ENCODE measurements around the gene HPCAL1. TPM values are rescaled to one million over a fixed set of nuclear protein-coding genes. Genes with fewer than 3 reads are reported as not detected.

Gene HPCAL1
- total RNA-seq, 1 donor from 2014 or later = 12.3 TPM

DNA sequence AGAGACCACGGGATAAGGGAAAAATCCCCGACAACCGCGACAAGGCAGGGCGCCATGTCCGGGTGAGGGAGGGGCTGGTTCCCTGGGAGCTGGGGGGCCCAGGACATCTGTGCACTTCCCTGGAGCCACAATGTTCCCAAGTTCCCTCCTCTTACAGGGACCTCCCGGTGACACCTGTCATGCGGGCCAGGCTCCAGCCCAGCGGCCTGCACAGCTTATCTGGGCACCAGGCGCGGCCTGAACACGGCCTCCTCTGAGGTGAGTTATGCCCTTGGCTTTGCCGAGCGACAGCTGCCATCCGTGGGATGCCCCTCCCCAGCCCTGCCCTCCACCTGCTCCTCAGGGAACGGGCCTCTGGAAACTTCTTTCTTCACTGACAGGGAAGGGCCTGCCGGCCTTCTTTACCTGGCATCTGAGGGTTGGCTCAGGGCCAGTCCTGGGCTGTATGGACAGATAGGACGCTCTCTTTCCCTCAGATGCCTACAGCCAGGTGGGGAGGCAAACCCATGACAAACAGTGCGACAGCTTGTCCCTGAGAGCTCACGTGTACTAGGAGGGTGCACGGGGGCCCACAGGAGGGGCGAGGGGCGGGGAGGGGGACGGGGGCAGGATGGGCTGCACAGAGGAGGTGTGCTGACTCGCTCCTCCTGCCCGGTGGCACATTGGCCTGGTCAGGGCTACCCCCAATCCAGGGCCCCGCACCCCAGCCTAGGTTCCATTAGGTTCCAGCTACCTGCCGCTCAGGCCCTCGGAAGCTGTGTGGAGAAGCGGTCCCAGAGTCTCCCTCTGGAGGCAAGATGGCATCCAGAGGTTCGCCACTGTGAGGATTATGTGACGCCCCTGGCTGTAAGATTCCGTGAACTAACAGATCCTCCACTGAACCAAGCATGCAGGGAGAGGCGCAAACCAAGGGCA is 34.9 kb upstream of the HPCAL1 start:
- Histone ChIP-seq H3K27me3 (ENCODE audit: insufficient read depth, low read length) (no peaks in the 10 kb centered on the region), H3K9me3 (ENCODE audit: insufficient read depth, low read depth, low read length) (no peaks in the 10 kb centered on the region), H3K4me3 (ENCODE audit: insufficient read depth, low read depth, low read length) (no peak overlapping the region), H3K36me3 (ENCODE audit: insufficient read depth, low read length) (no peaks in the 10 kb centered on the region), H3K4me1 (ENCODE audit: insufficient read depth, low read length) (peaks cover 7% of the 10 kb centered on the region), H3K9ac (ENCODE audit: low read length) (no peak overlapping the region), H2AFZ (ENCODE audit: low read depth, low read length) (no peak overlapping the region), H3K4me2 (ENCODE audit: low read length) (no peak overlapping the region), H4K20me1 (ENCODE audit: insufficient read depth, low read length) (no peaks in the 10 kb centered on the region), H3K27ac (ENCODE audit: low read depth, low read length) (no peak overlapping the region), H3K79me2 (ENCODE audit: insufficient read depth, low read length) (no peaks in the 10 kb centered on the region)
- DNase-seq (ENCODE audit: low read depth) = no peak
- Mint-ChIP-seq H3K4me1 (ENCODE audit: low read depth, unreplicated experiment) (peaks cover 2% of the 10 kb centered on the region), H3K27me3 (ENCODE audit: low read depth, unreplicated experiment) (peaks cover 18% of the 10 kb centered on the region), H3K36me3 (ENCODE audit: low read depth, unreplicated experiment) (no peaks in the 10 kb centered on the region), H3K4me3 (ENCODE audit: unreplicated experiment) (no peak overlapping the region), H3K27ac (ENCODE audit: unreplicated experiment) (no peak overlapping the region), H3K9me3 (ENCODE audit: unreplicated experiment) (peaks cover 5% of the 10 kb centered on the region)
- TF ChIP-seq EZH2 (IDR thresholded peaks at IDR 0.05; ENCODE audit: insufficient read depth, low read length) = no peak
- TF ChIP-seq, protein P1, sequence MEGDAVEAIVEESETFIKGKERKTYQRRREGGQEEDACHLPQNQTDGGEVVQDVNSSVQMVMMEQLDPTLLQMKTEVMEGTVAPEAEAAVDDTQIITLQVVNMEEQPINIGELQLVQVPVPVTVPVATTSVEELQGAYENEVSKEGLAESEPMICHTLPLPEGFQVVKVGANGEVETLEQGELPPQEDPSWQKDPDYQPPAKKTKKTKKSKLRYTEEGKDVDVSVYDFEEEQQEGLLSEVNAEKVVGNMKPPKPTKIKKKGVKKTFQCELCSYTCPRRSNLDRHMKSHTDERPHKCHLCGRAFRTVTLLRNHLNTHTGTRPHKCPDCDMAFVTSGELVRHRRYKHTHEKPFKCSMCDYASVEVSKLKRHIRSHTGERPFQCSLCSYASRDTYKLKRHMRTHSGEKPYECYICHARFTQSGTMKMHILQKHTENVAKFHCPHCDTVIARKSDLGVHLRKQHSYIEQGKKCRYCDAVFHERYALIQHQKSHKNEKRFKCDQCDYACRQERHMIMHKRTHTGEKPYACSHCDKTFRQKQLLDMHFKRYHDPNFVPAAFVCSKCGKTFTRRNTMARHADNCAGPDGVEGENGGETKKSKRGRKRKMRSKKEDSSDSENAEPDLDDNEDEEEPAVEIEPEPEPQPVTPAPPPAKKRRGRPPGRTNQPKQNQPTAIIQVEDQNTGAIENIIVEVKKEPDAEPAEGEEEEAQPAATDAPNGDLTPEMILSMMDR (IDR thresholded peaks at IDR 0.05; ENCODE audit: insufficient read depth, low read depth, low read length) = no peak
- no peak for FAIRE-seq

DNA sequence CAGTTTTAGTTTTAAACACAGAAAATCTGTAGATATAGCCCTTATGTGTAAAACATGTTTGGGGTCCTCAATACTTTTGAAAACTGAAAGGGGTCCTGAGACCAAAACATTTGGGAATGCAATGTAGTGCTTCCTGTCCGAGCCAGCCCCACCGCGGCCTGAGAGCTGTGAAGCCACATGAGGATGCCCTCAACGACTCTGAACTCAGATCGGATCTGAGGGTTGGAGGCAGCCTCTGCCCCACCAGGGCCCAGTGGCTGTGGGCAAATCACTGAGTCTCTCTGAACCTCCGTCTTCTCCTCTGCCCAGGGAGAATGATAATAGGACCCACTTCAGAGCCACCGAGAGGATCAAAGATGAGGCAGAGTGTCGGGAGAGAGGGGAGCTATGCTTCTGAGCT is 33.4 kb upstream of the HPCAL1 start:
- no peaks in the 10 kb centered on the region for H3K9me3 ChIP-seq (ENCODE audit: insufficient read depth, low read depth, low read length)
- Mint-ChIP-seq H3K27me3 (ENCODE audit: low read depth, unreplicated experiment) (peaks cover 16% of the 10 kb centered on the region), H3K27ac (ENCODE audit: unreplicated experiment) (no peak overlapping the region), H3K4me1 (ENCODE audit: low read depth, unreplicated experiment) (peaks cover 2% of the 10 kb centered on the region), H3K4me3 (ENCODE audit: unreplicated experiment) (no peak overlapping the region), H3K9me3 (ENCODE audit: unreplicated experiment) (peaks cover 5% of the 10 kb centered on the region), H3K36me3 (ENCODE audit: low read depth, unreplicated experiment) (no peaks in the 10 kb centered on the region)
- no peaks in the 10 kb centered on the region for H3K79me2 ChIP-seq (ENCODE audit: insufficient read depth, low read length)
- DNase-seq (ENCODE audit: low read depth) (no peak), FAIRE-seq (no peak)
- no peak overlapping the region for H3K27ac ChIP-seq (ENCODE audit: low read depth, low read length)
- H3K36me3 ChIP-seq (ENCODE audit: insufficient read depth, low read length) = no peaks in the 10 kb centered on the region
- no peak overlapping the region for H3K4me3 ChIP-seq (ENCODE audit: insufficient read depth, low read depth, low read length)
- TF ChIP-seq, protein P1 (IDR thresholded peaks at IDR 0.05; ENCODE audit: insufficient read depth, low read depth, low read length) = no peak
- no peak for TF ChIP-seq EZH2 (IDR thresholded peaks at IDR 0.05; ENCODE audit: insufficient read depth, low read length)
- peaks cover 7% of the 10 kb centered on the region for H3K4me1 ChIP-seq (ENCODE audit: insufficient read depth, low read length)
- H2AFZ ChIP-seq (ENCODE audit: low read depth, low read length) = no peak overlapping the region
- no peak overlapping the region for H3K4me2 ChIP-seq (ENCODE audit: low read length)
- H3K27me3 ChIP-seq (ENCODE audit: insufficient read depth, low read length) = no peaks in the 10 kb centered on the region
- H3K9ac ChIP-seq (ENCODE audit: low read length) = no peak overlapping the region
- H4K20me1 ChIP-seq (ENCODE audit: insufficient read depth, low read length) = no peaks in the 10 kb centered on the region
